GM10266 (cell line): ENCODE measurements around the gene C2CD4C.

ENCODE experiments used
- DNase-seq: peaks from one replicate; pipeline ENCODE4 v3.0.0; 2012; ENCODE audit errors: extremely low spot score
- CTCF ChIP-seq: IDR thresholded peaks from 2 replicates; pipeline ENCODE4 v1.5.1; 2012; ENCODE audit warnings: mild to moderate bottlenecking, low read depth; ENCODE audit not compliant: control insufficient read depth, insufficient read depth; ENCODE audit errors: missing control alignments

The C2CD4C gene

GRCh38 chr19:443005-443404 lies 34.1 kb upstream of the C2CD4C start:
- DNase-seq, result no peak
- TF ChIP-seq CTCF, result no peak

GRCh38 chr19:442085-442484 lies 33.1 kb upstream of the C2CD4C start:
- no peak for TF ChIP-seq CTCF
- no peak for DNase-seq

GRCh38 chr19:441213-441836 lies 32.4 kb upstream of the C2CD4C start:
- TF ChIP-seq CTCF, result no peak
- no peak for DNase-seq

- no peak for TF ChIP-seq CTCF
- no peak for DNase-seq
Observed at GRCh38 chr19:440391-441212, 31.7 kb upstream of the C2CD4C start.

- no peak for TF ChIP-seq CTCF
- no peak for DNase-seq
Observed at GRCh38 chr19:439167-439900, 30.4 kb upstream of the C2CD4C start.

- DNase-seq, result no peak
- no peak for TF ChIP-seq CTCF
Observed at GRCh38 chr19:438416-438958, 29.5 kb upstream of the C2CD4C start.
